Fibroblast of lung (primary cell): ENCODE data around the gene C1QTNF12. TPM values are rescaled to one million over a fixed set of nuclear protein-coding genes. Genes with fewer than 3 reads are reported as not detected.
A peak's percentile ranks its signal among the peaks of the same experiment; 100 is the strongest.

Experiments
- DNase-seq, 2 donors: peaks; one replicate each; pipeline versions ENCODE4 v3.0.0 to v3.0.0-alpha.2; 2010; ENCODE audit warnings: low read depth in 2 of 2
- H2AFZ ChIP-seq: 2 replicates; pipeline ENCODE4 v1.5.1; 2012; ENCODE audit warnings: low read length, control low read depth, inconsistent platforms
- H3K27ac ChIP-seq: 2 replicates; pipeline ENCODE4 v1.5.1; 2011; ENCODE audit warnings: low read length, control low read depth; ENCODE audit not compliant: insufficient read depth
- H3K27me3 ChIP-seq: 2 replicates; pipeline ENCODE4 v1.5.1; 2011; ENCODE audit warnings: mild to moderate bottlenecking, low read length; ENCODE audit not compliant: control insufficient read depth, insufficient read depth
- H3K36me3 ChIP-seq: 2 replicates; pipeline ENCODE4 v1.5.1; 2011; ENCODE audit warnings: low read length; ENCODE audit not compliant: control insufficient read depth, insufficient read depth
- H3K4me1 ChIP-seq: 2 replicates; pipeline ENCODE4 v1.5.1; 2011; ENCODE audit warnings: low read length; ENCODE audit not compliant: control insufficient read depth, insufficient read depth; ENCODE audit errors: extremely low read depth
- H3K4me2 ChIP-seq: 2 replicates; pipeline ENCODE4 v1.5.1; 2011; ENCODE audit warnings: low read length, control low read depth; ENCODE audit not compliant: insufficient read depth; ENCODE audit errors: extremely low read depth
- H3K4me3 ChIP-seq, 4 experiments: fragments of 200-600 bp in 1 of 4; sonication (generic) in 1 of 4; replicated peaks in 1 of 4; 2 replicates each; pipeline ENCODE4 v1.5.1; 2011 to 2016; ENCODE audit warnings: low read length in 4 of 4, low read depth in 3 of 4, mild to moderate bottlenecking in 3 of 4, control low read depth in 2 of 4, inconsistent platforms in 1 of 4, mixed read lengths in 1 of 4; ENCODE audit not compliant: insufficient read depth in 1 of 4; ENCODE audit errors: control extremely low read depth in 1 of 4
- H3K79me2 ChIP-seq: 2 replicates; pipeline ENCODE4 v1.5.1; 2012; ENCODE audit warnings: mild to moderate bottlenecking, low read length, inconsistent platforms; ENCODE audit not compliant: control insufficient read depth, insufficient read depth
- H3K9ac ChIP-seq: 2 replicates; pipeline ENCODE4 v1.5.1; 2011; ENCODE audit warnings: mild to moderate bottlenecking, low read length, control low read depth; ENCODE audit not compliant: insufficient read depth
- H3K9me3 ChIP-seq: 2 replicates; pipeline ENCODE4 v1.5.1; 2012; ENCODE audit warnings: low read depth, low read length; ENCODE audit not compliant: control insufficient read depth, insufficient read depth
- H4K20me1 ChIP-seq: 2 replicates; pipeline ENCODE4 v1.5.1; 2011; ENCODE audit warnings: low read length; ENCODE audit not compliant: control insufficient read depth, insufficient read depth; ENCODE audit errors: extremely low read depth
- EZH2 ChIP-seq: IDR thresholded peaks from 2 replicates; pipeline ENCODE4 v1.5.1; 2012; ENCODE audit warnings: low read length, control low read depth, mild to moderate bottlenecking; ENCODE audit errors: missing control alignments
- polyA plus RNA-seq, 2 donors: library from polyadenylated mRNA; depleted of rRNA in 1 of 2; stranded (reverse) in 1 of 2; unstranded in 1 of 2; fragments of >200 nt; gene quantifications; 2 replicates each; pipeline ENCODE4 v1.2.1, GENCODE V29; 2011 to 2012; ENCODE audit warnings: missing spikeins in 1 of 2
- total RNA-seq: library from RNA; depleted of rRNA; stranded (reverse); fragments of >200 nt; gene quantifications from 2 replicates; pipeline ENCODE4 v1.2.1, GENCODE V29; 2014
- TF ChIP-seq, protein P1 (sequence below), 2 donors: IDR thresholded peaks in 1 of 2; conservative IDR thresholded peaks in 1 of 2; 1 replicate in 1 of 2; 2 replicates in 1 of 2; pipeline ENCODE4 v1.5.1; 2011 to 2012; ENCODE audit warnings: low read length in 2 of 2, control low read depth in 1 of 2, inconsistent platforms in 1 of 2, low read depth in 1 of 2, mild to moderate bottlenecking in 1 of 2

The C1QTNF12 gene
- total and polyA plus RNA-seq, 2 donors (not counting 1 experiment from before 2014, with no cell fraction given): 0.27 to 4.1 TPM

DNA sequence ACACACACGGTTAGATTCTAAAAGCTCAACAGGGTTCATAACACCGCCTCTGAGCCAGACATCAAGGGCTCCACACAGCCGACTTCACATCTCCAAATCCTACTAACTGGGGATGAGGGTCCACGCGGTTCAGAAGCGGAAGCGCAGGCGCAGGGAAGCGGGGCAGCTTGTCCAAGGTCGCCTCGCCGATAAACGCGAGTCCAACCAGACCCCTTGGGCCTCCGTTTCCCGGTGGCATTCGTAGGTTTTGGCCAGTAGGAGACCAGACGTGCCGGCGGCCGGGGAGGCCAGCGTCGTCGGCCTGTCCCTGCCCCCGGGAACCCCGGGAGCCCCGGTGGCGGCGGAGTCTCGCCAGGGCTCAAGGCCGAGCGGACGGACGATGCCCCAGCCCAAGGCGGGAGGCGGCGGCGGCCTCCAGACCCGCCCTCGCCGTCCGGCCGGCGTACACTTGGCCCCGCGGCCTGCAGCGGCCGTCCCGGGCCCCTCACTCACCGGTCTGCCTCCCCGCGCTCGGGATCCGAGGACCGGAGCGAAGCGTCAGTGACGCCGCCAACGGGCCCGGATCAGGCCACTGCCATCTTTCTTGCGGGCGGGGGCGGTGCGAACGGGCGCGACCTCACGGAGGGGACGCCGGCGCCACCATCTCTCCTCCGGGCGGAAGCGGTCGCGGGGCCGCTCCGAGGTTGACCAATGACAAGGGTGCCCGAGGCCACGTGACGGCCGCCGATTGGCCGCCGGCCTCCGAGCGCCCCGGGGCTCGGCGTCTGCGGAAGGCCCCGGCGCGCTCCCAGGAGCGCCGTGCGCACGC is 14.9 kb downstream of the C1QTNF12 start, which contains the start of gene SDF4:
SDF4 (minus strand) TSS at position 602 of the 808 bp plus-strand sequence. CDS start 3,229 bp downstream, outside the sequence.
- no peaks in the 10 kb centered on the region for H4K20me1 ChIP-seq
- peaks cover 61% of the 10 kb centered on the region for H3K79me2 ChIP-seq
- peak within 1 kb of the TSS; percentile 96 for H3K9ac ChIP-seq
- H3K27me3 ChIP-seq: no peaks in the 10 kb centered on the region
- peak within 1 kb of the TSS; percentile 88 for H3K4me2 ChIP-seq
- peaks cover 7% of the 10 kb centered on the region for H3K4me1 ChIP-seq
- DNase-seq: peak; percentile 95 to 97
- peak within 1 kb of the TSS; percentile 33 for H2AFZ ChIP-seq
- H3K9me3 ChIP-seq: no peaks in the 10 kb centered on the region
- TF ChIP-seq EZH2: no peak
- TF ChIP-seq, protein P1, sequence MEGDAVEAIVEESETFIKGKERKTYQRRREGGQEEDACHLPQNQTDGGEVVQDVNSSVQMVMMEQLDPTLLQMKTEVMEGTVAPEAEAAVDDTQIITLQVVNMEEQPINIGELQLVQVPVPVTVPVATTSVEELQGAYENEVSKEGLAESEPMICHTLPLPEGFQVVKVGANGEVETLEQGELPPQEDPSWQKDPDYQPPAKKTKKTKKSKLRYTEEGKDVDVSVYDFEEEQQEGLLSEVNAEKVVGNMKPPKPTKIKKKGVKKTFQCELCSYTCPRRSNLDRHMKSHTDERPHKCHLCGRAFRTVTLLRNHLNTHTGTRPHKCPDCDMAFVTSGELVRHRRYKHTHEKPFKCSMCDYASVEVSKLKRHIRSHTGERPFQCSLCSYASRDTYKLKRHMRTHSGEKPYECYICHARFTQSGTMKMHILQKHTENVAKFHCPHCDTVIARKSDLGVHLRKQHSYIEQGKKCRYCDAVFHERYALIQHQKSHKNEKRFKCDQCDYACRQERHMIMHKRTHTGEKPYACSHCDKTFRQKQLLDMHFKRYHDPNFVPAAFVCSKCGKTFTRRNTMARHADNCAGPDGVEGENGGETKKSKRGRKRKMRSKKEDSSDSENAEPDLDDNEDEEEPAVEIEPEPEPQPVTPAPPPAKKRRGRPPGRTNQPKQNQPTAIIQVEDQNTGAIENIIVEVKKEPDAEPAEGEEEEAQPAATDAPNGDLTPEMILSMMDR (conservative IDR thresholded peaks at IDR 0.05 in 1 of 2, IDR thresholded peaks at IDR 0.05 in 1 of 2; ENCODE audit: low read depth in 1 of 2, low read length in 2 of 2): no peak
- H3K27ac ChIP-seq: peak within 1 kb of the TSS; percentile 91
- peaks cover 23% of the 10 kb centered on the region for H3K36me3 ChIP-seq
- H3K4me3 ChIP-seq: peak within 1 kb of the TSS; percentile 67 to 86 (median 78)

DNA sequence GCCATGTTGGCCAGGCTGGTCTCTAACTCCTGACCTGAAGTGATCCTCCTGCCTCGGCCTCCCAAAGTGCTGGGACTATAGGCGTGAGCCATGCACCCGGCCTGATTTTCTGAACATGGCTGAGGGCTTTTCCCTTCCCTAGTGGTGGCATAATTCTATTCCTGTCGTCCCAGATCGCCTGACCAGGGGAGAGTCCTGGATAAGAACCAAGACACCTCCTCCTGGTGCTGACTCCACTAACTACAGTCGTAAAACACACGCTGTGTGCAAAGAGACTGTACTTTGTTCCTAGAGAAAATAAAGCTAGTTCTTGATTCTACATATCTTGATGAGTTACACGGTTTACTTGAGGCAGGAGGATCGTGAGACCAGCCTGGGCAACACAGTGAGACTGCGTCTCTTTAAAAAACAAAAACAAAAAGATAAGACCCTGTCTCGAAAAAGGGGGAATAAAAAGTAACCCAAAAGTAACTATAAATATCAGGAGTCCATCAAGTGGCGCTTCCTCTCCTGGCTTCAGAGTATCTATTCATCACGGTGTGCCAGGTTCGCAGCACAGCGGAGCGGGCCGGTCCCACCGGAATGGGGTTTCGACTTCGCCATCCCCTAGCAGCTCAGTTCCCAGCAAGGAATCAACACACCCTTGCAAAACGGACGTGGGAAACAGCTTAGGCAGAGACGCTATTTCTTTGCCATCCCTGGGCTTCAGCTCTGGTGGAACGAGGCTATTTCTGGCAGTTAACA is 15.7 kb downstream of the C1QTNF12 start:
- H3K36me3 ChIP-seq: peaks cover 24% of the 10 kb centered on the region

More for the DNA sequence above, 15.7 kb downstream of the C1QTNF12 start:
- H3K27me3 ChIP-seq: no peaks in the 10 kb centered on the region
- peaks cover 7% of the 10 kb centered on the region for H3K4me1 ChIP-seq
- H3K79me2 ChIP-seq: peaks cover 69% of the 10 kb centered on the region
- H3K9me3 ChIP-seq: no peaks in the 10 kb centered on the region
- peak overlapping the region; percentile 1 for H2AFZ ChIP-seq
- peak overlapping the region; percentile 88 for H3K4me2 ChIP-seq
- DNase-seq: peak; percentile 69 to 70
- peak overlapping the region; percentile 96 for H3K9ac ChIP-seq
- peak overlapping the region; percentile 67 to 86 (median 78) for H3K4me3 ChIP-seq
- no peaks in the 10 kb centered on the region for H4K20me1 ChIP-seq
- H3K27ac ChIP-seq: peak overlapping the region; percentile 91
- TF ChIP-seq, protein P1 (conservative IDR thresholded peaks at IDR 0.05 in 1 of 2, IDR thresholded peaks at IDR 0.05 in 1 of 2; ENCODE audit: low read depth in 1 of 2, low read length in 2 of 2): peak; percentile 28 to 39
- TF ChIP-seq EZH2: no peak
